Stimulated activated CD4-positive, alpha-beta T cell treated with anti-CD3 and anti-CD28 coated beads, TNF-alpha, amount 100 ng/mL, for 1 hour (primary cell): ENCODE results near the gene SLC37A4.
"Not testable (repeated sequence)": the region's sequence is repeated elsewhere in the genome, so short reads cannot be mapped to it uniquely, and the experiment has no call there.

Source experiments
- DNase-seq, 3 donors: peaks; one replicate each; pipeline ENCODE4 v3.0.0-alpha.2; 2020; ENCODE audit warnings: low read depth in 3 of 3, low spot score in 1 of 3

Gene SLC37A4

DNA sequence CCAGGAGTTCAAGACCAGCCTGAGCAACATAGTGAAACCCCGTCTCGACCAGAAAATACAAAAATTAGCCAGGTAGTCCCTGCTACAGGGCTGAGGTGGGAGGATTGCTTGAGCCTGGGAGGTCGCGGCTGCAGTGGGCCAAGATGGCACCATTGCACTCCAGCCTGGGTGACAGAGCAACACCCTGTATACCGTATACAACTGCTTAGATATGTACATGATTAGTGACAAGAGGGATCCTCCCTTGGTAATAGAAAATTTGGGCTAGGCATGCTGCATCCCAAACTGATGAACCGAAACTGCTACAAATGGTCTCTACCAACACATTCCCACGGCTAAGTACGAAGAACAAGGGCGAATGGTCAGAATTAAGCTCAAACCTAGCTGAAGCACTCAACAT lies 12.2 kb upstream of the SLC37A4 start:
- no peak for DNase-seq

DNA sequence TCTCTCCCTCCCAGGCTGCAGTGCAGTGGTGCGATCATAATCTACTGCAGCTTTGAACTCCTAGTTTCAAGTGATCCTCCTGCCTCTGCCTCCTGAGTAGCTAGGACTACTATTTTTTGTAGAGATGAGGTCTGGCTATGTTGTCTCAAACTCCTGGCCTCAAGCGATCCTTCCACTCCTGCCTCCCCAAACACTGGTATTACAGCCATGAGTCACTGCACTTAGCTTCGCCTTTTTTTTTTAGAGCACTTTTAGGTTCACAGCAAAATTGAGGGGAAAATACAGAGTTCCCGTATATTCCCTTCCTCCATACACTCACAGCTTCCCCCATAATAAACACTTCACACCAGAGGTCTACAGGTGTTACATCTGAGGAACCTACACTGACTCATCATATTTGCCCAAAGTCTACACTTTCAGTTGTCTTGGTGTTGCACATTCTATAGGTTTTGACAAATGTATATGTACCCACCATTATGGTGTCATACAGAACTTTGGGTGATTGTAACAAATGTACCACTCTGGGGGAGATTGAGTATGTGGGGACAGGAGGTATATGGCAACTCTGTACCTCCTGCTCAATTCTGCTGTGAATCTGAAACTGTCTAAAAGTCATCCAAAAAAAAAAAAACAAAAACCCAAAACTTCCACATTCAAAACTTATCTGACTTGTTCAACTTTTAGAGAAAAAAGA lies 11.3 kb upstream of the SLC37A4 start:
- DNase-seq: no peak

DNA sequence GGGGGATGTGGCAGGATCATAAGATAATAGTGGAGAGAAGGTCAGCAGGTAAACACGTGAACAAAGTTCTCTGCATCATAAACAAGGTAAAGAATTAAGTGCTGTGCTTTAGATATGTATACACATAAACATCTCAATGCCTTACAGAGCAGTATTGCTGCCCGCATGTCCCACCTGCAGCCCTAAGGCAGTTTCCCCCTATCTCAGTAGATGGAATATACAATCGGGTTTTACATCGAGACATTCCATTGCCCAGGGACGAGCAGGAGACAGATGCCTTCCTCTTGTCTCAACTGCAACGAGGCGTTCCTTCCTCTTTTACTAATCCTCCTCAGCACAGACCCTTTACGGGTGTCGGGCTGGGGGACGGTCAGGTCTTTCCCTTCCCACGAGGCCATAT lies 8.8 kb upstream of the SLC37A4 start:
- not testable (repeated sequence) for DNase-seq

GRCh38 chr11:119038884-119039283 lies 8.2 kb upstream of the SLC37A4 start:
- DNase-seq: no peak

- DNase-seq: no peak
Observed at GRCh38 chr11:119034813-119035212, 4.1 kb upstream of the SLC37A4 start.

GRCh38 chr11:119033421-119033820 lies 2.7 kb upstream of the SLC37A4 start:
- DNase-seq: not testable (repeated sequence)

GRCh38 chr11:119031912-119032280 lies 1.2 kb upstream of the SLC37A4 start:
- DNase-seq: no peak

GRCh38 chr11:119030029-119030328 lies 698 bp downstream of the SLC37A4 start:
- DNase-seq: no peak

DNA sequence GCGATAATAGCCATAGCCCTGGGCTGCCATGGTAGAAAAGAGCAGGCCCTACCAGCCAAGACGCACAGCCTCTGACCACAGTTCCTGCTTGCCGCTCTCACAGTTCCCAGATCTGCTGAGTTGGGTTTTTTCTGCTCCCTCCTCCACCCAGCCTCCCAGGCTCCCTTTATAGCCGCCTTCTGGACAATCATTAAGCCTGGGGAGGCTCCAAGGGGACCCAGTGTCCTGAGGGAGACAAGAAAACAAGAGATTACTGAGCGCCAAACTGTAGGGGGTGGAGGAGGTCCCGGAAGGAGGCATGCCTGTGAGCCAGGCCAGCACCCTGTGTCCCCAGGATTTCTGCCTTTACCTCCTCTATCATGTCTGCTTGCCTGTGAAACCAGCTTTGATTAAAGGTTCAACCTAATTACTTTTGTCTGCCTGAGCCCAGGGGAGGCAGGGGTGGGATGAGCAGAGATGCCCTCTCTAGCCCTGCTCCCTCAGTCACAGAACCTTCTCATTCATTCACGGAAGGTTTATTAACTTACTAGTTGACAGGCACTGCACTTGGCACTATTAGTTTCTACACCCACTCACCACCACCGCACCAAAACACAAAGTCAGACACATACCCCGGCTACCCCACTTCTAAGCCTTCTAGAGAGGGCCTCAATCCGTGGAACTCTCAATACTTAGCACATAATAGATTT lies 1.2 kb downstream of the SLC37A4 start:
- DNase-seq: peak in 1 of 3 donors; percentile 27

DNA sequence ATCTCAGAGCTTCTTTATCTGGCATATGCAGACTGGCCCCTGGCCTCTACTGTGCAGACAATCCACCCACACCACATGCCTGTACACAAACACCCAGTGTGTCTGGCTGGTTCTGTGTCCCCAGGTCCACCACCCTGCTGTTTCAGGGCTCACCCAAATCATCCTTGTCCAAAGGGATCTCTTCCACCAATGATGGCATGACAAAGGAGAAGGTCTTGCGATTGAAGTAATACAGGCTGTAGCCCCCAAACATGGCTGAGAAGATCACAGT lies 1.7 kb downstream of the SLC37A4 start:
- no peak for DNase-seq

DNA sequence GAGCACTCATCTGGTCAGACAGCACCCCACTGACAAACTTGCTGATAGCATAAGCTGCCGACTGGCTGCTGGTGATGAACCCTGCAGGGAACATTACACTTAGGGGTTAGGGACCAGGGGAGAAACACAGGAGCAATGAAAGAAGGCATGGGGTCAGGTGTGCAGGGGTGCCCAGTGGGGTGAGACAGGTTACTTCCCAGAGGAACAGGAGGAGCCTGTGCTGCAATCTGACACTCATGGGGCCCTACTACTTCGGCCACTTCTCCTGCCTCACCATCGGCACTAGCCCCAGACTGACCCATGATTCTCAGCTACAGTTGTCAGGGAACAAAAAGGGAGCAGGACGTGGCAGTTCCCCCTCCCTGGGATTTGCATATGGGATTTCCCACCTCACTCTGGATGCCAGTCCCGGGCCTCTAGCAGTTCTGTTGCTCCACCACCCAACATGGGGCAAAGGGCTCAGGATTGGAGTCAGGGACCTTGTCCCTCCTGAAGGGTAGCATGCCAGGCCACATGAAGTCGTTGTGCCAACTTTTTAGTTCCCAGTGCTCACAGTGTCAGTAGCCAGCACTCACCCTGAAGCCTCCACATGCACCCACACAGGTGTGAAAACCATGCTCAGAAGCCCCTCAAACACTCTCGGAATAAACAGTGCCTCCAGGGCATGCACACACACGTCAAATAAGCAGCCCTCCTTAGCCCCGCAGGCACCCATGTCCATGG lies 2.2 kb downstream of the SLC37A4 start:
- no peak for DNase-seq

- DNase-seq: no peak
Observed at GRCh38 chr11:119027561-119028345, 2.9 kb downstream of the SLC37A4 start.

- DNase-seq: no peak
Observed at GRCh38 chr11:119026970-119027369, 3.7 kb downstream of the SLC37A4 start.

DNA sequence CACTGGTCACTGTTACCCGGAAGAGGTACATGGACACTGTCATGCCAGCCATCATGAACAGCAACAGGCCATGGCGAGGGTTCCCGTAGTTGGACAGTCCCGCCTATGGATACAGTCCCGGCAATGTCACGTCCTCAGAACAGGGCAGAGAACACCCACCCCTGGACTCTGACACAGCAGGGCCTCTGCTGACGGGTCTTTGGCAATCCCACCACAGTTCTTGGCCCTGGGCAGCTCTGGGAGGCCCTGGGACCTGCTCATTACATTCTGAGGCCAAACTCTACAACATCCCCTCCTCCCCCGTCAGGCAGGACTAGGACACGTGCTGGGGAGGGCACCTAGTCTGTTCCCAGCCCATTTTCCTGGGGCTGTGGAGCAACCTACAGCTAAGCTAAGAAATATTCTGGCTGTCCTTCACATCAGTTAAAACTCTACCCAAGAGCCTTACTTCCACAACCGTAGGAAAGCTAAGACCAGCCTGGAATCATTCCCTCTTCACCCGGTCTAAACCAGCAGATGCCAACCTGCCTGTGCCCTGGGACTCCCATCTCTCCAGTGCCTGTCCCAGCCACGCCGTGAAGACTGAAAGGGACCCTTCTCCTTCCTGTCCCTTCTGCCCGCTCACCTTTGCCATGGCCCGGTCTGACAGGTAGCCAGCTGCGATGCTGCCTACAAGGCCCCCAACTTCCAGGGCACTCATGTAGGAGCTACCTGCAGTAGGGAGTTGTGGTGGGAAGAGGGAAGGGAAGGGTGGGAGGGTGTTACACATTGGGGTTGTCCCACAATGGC lies 4.5 kb downstream of the SLC37A4 start:
- no peak for DNase-seq

- DNase-seq: no peak
Observed at GRCh38 chr11:119025541-119025940, 5.1 kb downstream of the SLC37A4 start.

GRCh38 chr11:119025099-119025473 lies 5.6 kb downstream of the SLC37A4 start:
- DNase-seq: no peak

DNA sequence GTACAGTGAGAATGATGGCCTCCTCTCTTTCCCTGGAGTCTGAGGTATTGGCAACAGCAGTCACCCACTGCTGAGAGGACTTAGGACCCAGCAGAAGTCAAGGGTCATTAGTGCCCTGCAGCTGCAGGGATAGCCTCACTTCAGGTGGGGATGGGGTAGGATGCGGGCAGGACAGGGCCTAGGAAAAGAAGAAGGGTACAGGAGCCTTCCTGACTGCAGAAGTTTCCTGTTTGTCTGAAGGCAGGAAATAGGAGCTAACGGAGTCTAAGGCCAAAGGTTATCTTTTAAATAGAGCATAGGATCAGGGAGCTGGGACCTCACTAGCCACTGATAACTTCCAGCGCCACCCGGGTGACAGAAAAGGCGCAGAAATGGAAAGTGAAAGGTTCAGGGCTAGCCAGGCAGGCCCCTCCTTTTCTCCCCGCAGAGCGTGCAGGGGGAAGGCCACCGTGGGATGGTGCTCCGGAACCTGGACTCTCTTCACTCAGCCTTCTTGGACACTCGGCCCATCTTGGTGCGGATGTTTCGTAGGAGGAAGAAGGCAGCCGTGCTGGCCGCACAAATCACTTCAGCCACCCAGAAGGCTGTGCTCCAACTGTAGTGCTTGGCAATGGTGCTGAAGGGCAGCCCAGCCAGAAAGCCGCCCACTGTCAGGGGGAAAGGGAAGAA lies 6.1 kb downstream of the SLC37A4 start:
- no peak for DNase-seq

GRCh38 chr11:119023741-119024140 lies 6.9 kb downstream of the SLC37A4 start:
- no peak for DNase-seq

GRCh38 chr11:119021631-119022030 lies 9.0 kb downstream of the SLC37A4 start:
- no peak for DNase-seq

DNA sequence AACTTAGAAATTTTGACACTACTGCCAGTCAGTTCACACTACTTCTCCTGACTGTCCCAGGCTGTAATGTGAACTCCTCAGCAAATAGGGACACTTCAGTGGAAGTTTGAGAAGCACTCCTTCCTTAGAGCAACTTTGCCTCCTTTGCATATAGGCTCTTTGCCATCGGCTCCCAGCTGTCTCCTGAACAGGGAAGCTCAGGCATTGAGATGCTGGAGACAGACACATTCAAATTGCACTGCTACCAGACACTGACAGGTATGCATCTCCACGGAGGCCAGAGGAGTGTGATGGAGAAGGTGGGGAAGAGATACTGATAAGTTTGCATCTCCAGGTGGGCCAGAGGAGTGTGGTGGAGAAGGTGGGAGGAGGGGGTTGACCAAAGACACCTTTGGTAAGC lies 10.7 kb downstream of the SLC37A4 start:
- no peak for DNase-seq
